HepG2 (cell line): ENCODE data around the gene MPIG6B. TPM values are rescaled to one million over a fixed set of nuclear protein-coding genes. Genes with fewer than 3 reads are reported as not detected.

Experiments
- ATAD3A ChIP-seq: sonication (generic); formaldehyde crosslinking; IDR thresholded peaks from 2 replicates; pipeline ENCODE4 v1.4.0; 2020; ENCODE audit warnings: missing genetic modification reagents
- CHD2 ChIP-seq: IDR thresholded peaks from 2 replicates; pipeline ENCODE4 v1.6.1; 2011; ENCODE audit warnings: low read depth, low read length, improper control_type of control experiment
- EZH2 ChIP-seq: conservative IDR thresholded peaks from 2 replicates; pipeline ENCODE4 v1.6.1; 2012; ENCODE audit warnings: mild to moderate bottlenecking, low read depth, low read length, moderate library complexity
- FOXC1 ChIP-seq: sonication (generic); formaldehyde crosslinking; IDR thresholded peaks from 2 replicates; pipeline ENCODE4 v1.8.0; 2022; ENCODE audit warnings: mild to moderate bottlenecking, missing genetic modification reagents, borderline replicate concordance
- GRHL1 ChIP-seq: sonication (generic); formaldehyde crosslinking; conservative IDR thresholded peaks from 2 replicates; pipeline ENCODE4 v1.8.0; 2022; ENCODE audit warnings: missing genetic modification reagents
- HIC2 ChIP-seq: sonication (generic); formaldehyde crosslinking; IDR thresholded peaks from 2 replicates; pipeline ENCODE4 v1.9.0; 2022; ENCODE audit warnings: low read depth, missing genetic modification reagents
- IRX3 ChIP-seq: sonication (generic); formaldehyde crosslinking; IDR thresholded peaks from 2 replicates; pipeline ENCODE4 v1.8.1; 2023; ENCODE audit warnings: mild to moderate bottlenecking, low read depth, missing genetic modification reagents, borderline replicate concordance
- NCOA1 ChIP-seq: sonication (generic); formaldehyde crosslinking; IDR thresholded peaks from 2 replicates; pipeline ENCODE4 v1.9.0; 2021; ENCODE audit warnings: missing genetic modification reagents
- NR2F6 ChIP-seq, 2 experiments: IDR thresholded peaks; 2 replicates each; pipeline ENCODE4 v1.6.1; 2016; ENCODE audit warnings: antibody characterized with exemption in 1 of 2, mild to moderate bottlenecking in 1 of 2
- POLR2AphosphoS2 ChIP-seq: IDR thresholded peaks from 2 replicates; pipeline ENCODE4 v1.6.1; 2011; ENCODE audit warnings: low read depth, low read length, improper control_type of control experiment
- SATB2 ChIP-seq: sonication (generic); formaldehyde crosslinking; IDR thresholded peaks from 2 replicates; pipeline ENCODE4 v1.5.0; 2020; ENCODE audit warnings: missing genetic modification reagents
- SKIL ChIP-seq: sonication (generic); formaldehyde crosslinking; IDR thresholded peaks from 2 replicates; pipeline ENCODE4 v1.8.0; 2022; ENCODE audit warnings: missing genetic modification reagents, mild to moderate bottlenecking, moderate library complexity, borderline replicate concordance
- ZBTB33 ChIP-seq: sonication (generic); formaldehyde crosslinking; IDR thresholded peaks from 2 replicates; pipeline ENCODE4 v1.4.0; 2020; ENCODE audit warnings: missing genetic modification reagents
- ZBTB49 ChIP-seq: sonication (generic); formaldehyde crosslinking; IDR thresholded peaks from 2 replicates; pipeline ENCODE4 v1.4.0; 2020; ENCODE audit warnings: missing genetic modification reagents, borderline replicate concordance
- ZNF205 ChIP-seq: IDR thresholded peaks from 2 replicates; pipeline ENCODE4 v1.6.1; 2018; ENCODE audit warnings: missing biosample characterization, missing genetic modification reagents
- ZNF235 ChIP-seq: sonication (generic); formaldehyde crosslinking; IDR thresholded peaks from 2 replicates; pipeline ENCODE4 v1.8.1; 2023; ENCODE audit warnings: mild to moderate bottlenecking, missing genetic modification reagents, borderline replicate concordance
- ZNF761 ChIP-seq: sonication (generic); formaldehyde crosslinking; conservative IDR thresholded peaks from 2 replicates; pipeline ENCODE4 v1.4.0; 2020; ENCODE audit warnings: mild to moderate bottlenecking, missing genetic modification reagents
- polyA plus RNA-seq, 8 experiments: library from polyadenylated mRNA; depleted of rRNA in 3 of 8; stranded (reverse) in 7 of 8; unstranded in 1 of 8; fragments of >200 nt; fragmentation: Illumina TruSeq in 4 of 8; extraction: Trizol in 4 of 8; gene quantifications; 2 replicates each; pipeline versions ENCODE4 v1.2.1 to v1.2.3, GENCODE V29; 2011 to 2016; ENCODE audit warnings: low read depth in 4 of 8, missing spikeins in 1 of 8, mixed read lengths in 1 of 8; ENCODE audit not compliant: insufficient read depth in 1 of 8
- total RNA-seq, 5 experiments: library from RNA; depleted of rRNA; stranded (reverse); fragments of >200 nt; fragmentation: Illumina TruSeq; extraction: Trizol; gene quantifications; 2 replicates each; pipeline ENCODE4 v1.2.3, GENCODE V29; 2016; ENCODE audit warnings: low read depth in 1 of 5

The MPIG6B gene
- total and polyA plus RNA-seq, 2 of the 13 experiments (the other 11 are each of a cell fraction or from before 2014, with no cell fraction given) = not detected

GRCh38 chr6:31737991-31738979, 15.1 kb downstream of the MPIG6B start (continued):
- TF ChIP-seq ATAD3A (CRISPR knock-in tag) (no peak), POLR2AphosphoS2 (no peak), ZNF761 (peak; percentile 34; the same call in 1 of the 2 replicates), CHD2 (no peak), NCOA1 (CRISPR knock-in tag) (peak; percentile 35; the same call in 1 of the 2 replicates), FOXC1 (CRISPR knock-in tag) (0 out of 2 replicates have a peak, but pooled peaks have one; percentile 71), HIC2 (CRISPR knock-in tag) (peak; percentile 77; the same call in 1 of the 2 replicates), EZH2 (no peak), ZBTB33 (CRISPR knock-in tag) (no peak), ZNF235 (peak; percentile 81; the same call in 1 of the 2 replicates), IRX3 (CRISPR knock-in tag) (peak; percentile 76; the same call in 1 of the 2 replicates), SKIL (peak; percentile 83), GRHL1 (CRISPR knock-in tag) (no peak), NR2F6 (IDR thresholded peaks at IDR 0.05) (peak; percentile 69; the same call in 1 of the 2 replicates), NR2F6 (CRISPR knock-in tag; IDR thresholded peaks at IDR 0.05) (peak; percentile 76), SATB2 (CRISPR knock-in tag) (no peak), ZNF205 (0 out of 2 replicates have a peak, but pooled peaks have one; percentile 73), ZBTB49 (CRISPR knock-in tag) (0 out of 2 replicates have a peak, but pooled peaks have one; percentile 25)
